ENCODE data around the gene FANCC. TPM values are rescaled to one million over a fixed set of nuclear protein-coding genes. Genes with fewer than 3 reads are reported as not detected.
A peak's percentile ranks its signal among the peaks of the same experiment; 100 is the strongest.
"Not testable (repeated sequence)": the region's sequence is repeated elsewhere in the genome, so short reads cannot be mapped to it uniquely, and the experiment has no call there.

FANCC gene
- total RNA-seq, 1 donor from 2014 or later = 29.2 TPM

DNA sequence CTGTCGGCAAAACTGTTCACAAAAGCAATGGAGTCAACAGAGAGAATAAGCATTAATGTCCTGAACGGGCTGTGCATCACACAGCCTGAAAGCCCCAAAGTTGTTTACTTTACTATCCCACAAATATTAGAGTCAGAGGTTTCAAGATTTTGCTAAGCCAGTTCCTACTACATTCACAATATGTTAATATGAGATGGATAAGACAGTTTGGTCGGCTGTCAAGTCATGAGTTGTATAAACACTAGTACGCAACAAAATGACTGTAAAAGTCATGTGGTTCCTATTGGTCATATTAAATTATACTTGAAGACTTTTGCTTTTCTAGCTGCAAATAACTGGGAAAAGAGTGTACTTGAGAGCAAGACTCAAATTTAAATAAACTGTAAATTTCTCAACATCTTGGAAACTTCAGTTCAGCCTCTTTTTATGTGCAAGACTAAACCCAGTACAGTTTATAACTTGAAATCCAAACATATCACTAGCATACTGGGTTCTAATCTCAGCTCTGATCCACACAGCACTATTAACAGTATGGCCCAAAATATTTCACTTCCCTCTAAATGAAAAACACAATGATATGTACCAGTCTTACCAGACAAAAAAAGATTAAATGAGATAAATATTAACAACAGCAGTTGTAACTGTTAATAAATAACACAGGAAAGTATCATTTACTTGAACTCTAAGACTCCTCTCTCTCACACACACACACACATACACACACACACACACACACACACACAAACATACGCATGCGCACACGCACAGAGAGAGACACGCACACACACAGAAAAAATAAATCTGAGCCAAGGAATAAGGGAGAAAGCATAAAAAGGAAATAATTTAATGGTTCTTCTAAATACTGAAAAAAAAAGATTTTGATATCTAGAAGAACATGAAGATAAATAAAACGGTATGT lies 33.1 kb downstream of the FANCC start:
- ATAC-seq (peak; percentile 67), DNase-seq (ENCODE audit: low spot score) (no peak)

DNA sequence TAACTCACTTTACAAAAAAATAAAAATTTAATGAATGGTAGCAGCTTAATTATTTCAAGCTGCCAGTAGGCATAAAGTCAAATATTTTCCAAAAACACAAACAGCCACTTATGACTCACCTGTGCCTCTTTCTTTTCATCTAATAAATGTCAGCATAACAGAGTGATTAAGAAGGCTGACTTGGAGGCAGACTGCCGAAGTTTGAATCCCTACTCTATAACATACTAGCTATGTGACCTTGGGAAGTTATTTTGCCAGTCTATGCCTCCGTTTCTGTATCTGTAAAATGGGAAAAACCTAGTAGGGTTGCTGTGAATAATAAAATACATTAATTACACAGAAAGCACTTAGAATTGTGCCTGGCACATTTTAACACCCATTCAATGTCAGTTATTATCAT lies 33.8 kb downstream of the FANCC start:
- no peak for ATAC-seq

DNA sequence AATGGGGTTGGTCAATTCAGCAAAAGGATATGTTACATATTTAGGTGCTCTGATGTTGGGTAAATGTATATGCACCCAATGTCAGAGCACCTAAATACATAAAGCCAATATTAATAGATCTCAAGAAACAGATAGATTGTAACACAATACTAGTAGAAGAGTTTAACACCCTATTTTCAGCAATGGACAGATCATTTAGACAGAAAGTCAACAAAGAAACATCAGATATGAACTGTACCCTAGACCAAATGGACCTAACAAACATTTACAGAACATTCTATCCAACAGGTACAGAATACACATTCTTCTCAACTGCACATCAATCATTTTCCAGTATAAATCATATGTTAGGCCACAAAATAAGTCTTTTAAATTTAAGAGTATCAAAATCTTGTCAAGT lies 35.2 kb downstream of the FANCC start:
- DNase-seq (ENCODE audit: low spot score) (no peak), ATAC-seq (no peak)

More for the DNA sequence above, 33.8 kb downstream of the FANCC start:
- no peak for DNase-seq (ENCODE audit: low spot score)

DNA sequence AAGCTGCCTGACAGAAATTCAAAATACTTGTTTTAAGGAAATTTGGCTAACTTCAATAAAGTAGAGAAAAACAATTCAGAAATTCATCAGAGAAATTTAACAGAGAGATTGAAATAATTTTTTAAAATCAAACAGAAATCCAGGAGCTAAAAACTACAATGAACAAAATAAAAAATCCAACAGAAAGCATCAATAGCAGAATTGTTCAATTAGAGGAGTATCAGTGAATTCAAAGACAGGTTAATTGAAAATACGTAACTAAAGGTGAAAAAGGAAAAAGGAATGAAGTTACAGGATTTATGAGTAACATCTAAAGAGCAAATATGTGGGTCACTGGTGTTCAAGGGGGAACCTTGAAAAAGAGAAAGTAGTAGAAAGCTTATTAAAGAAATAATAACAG lies 36.8 kb downstream of the FANCC start:
- no peak for DNase-seq (ENCODE audit: low spot score)
- no peak for ATAC-seq

DNA sequence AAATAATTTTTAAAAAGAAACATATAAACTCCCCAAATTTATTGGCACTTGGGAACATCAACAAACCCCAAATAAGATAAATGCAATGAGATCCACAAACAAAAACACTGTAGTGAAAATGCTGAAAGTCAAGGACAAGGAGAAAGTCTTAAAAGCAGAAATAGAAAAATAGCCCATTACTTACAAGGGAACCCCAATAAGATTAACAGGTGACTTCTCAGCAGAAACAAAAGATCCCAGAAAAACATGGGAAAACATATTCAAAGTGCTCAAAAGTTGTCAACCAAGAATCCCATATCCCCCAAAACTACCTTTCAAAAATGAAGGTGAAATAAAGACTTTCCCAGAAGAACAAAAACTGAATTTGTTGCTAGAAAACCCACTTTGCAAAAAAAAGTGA lies 40.0 kb downstream of the FANCC start:
- no peak for ATAC-seq

DNA sequence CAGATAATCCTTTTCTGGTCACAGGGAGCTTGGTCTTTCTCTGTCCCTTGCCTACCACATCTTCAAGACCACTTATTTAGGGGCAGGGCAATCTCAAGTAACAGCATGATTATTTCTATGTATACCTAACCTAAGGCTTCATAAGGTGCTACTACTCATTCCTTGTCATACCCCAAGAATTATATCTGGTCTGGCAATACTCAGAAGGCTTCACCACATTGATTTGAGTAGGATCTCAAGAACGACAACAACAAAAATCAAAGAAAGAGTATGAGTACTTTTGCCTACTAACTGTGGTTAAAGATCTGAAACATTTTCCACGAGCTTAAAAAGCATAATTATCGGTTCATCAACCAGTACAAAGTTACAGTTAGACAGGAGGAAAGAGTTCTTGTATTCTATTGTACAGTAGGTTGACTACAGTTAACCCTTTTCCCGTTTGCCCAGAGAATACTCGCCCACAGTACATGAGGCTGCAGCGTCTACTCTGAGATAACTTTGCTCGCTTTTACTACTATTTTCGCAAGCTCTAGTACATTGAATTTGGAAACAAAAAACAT lies 41.0 kb downstream of the FANCC start:
- no peak for DNase-seq (ENCODE audit: low spot score)
- ATAC-seq = no peak

More for the DNA sequence above, 40.0 kb downstream of the FANCC start:
- DNase-seq (ENCODE audit: low spot score) = no peak

DNA sequence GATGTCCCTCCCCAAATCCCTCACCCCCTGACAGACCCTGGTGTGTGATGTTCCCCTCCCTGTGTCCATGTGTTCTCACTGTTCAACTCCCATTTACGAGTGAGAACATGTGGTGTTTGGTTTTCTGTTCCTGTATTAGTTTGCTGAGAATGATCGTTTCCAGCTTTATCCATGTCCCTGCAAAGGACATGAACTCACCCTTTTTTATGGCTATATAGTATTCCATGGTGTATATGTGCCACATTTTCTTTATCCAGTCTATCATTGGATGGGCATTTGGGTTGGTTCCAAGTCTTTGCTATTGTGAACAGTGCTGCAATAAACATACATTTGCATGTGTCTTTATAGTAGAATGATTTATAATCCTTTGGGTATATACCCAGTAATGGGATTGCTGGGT lies 43.3 kb downstream of the FANCC start:
- DNase-seq (ENCODE audit: low spot score); ATAC-seq: not testable (repeated sequence)

DNA sequence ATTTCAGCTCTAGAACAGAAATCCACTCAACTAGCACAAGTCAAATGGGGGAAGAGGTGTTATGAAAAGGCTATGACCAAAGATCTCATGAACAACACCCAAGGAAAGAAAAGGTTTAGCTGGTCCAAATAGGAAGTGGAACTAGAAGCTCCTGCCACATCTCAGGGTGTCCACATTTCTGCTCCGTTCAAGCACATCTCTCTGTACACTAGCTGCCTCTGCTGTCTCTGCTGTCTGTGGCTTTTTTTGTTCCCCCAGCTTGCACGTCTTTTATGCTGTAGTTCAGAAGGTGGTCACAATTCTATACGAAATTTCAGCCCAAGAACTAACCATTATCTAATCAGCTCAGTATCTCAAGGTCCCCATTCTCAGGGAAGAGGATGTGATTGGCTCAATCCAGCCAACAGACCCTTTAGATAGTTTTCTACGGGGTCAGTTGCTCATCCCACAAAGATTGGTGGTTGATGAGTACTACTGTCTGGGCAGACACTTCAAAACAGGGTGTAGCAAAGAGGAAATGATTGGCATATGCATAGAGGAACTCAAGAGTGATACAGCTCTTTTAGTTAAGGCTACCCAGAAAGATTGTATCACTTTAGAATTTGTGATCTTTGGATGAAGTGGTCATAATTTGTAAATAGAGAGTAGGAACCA lies 44.0 kb downstream of the FANCC start:
- DNase-seq (ENCODE audit: low spot score) (no peak), ATAC-seq (no peak)

DNA sequence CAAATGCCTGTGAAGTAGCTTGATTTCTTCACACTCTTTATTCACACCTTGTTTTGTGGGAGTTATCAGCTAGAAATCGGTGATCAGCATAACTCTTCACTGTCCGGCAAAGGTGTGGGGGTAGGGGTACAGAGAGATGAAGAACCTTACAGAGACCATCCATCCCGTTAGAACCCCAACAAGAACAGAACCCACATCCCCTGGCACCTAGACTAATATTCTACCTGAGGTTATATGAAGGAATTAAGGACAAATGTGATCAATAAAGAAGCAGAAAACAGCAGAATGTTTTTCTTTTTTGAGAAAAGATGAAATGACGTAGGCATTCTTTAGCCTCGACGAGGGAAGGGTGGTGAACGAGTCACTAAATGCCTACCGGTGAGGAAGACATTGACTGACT lies 44.7 kb downstream of the FANCC start:
- ATAC-seq = no peak
- DNase-seq (ENCODE audit: low spot score) = no peak

DNA sequence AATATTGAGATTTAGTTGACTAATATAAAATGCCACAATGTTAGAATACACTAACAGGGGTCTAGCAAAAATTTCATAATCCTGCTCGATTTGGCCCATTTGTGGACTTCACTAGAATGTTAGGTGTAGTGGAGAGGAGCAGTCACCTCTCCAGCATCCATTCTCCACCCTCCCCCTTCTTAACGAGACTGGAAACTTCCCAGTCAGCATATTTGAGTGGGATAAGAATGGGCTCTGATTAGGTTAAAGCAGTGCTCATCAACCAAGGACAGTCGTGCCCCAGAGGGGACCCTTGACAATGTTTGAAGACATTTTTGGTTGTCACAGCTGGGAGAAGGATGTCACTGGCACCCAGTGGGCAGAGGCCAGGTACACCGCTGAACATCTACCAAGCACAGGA lies 46.7 kb downstream of the FANCC start:
- ATAC-seq (no peak), DNase-seq (ENCODE audit: low spot score) (no peak)

DNA sequence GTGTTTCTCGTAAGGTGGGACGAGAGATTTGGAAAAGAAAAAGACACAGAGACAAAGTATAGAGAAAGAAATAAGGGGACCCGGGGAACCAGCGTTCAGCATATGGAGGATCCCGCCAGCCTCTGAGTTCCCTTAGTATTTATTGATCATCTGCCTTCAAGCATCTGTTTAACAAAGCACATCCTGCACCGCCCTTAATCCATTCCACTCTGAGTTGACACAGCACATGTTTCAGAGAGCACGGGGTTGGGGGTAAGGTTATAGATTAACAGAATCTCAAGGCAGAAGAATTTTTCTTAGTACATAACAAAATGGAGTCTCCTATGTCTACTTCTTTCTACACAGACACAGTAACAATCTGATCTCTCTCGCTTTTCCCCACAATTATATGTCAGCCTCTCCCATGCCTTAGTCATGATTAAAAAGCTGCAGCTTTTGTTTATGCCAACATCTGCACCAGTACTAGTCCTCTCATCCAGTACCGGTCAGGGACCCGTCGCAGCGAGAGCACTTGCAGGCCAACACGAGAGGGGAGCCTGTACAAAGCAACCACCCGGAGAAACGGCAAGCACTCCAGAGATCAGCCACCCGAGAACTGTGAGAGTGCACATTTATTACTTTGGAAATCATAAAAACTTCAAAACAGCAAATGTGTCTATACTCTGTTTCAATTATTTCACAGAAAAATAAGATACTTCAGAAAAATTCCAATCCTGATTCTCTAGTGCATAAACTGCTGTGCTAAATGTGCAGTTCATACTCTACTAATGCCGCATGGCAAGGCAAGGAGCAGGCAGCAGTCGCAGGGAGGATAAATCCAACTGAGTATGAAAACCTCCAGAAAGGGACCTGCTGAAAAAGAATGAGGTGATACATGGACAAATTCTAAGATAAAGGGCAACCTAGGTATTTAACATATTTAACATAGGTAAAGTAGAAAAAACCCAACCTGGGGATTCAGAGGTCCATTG lies 47.4 kb downstream of the FANCC start:
- peak; percentile 77 for ATAC-seq
- not testable (repeated sequence) for DNase-seq (ENCODE audit: low spot score)

DNA sequence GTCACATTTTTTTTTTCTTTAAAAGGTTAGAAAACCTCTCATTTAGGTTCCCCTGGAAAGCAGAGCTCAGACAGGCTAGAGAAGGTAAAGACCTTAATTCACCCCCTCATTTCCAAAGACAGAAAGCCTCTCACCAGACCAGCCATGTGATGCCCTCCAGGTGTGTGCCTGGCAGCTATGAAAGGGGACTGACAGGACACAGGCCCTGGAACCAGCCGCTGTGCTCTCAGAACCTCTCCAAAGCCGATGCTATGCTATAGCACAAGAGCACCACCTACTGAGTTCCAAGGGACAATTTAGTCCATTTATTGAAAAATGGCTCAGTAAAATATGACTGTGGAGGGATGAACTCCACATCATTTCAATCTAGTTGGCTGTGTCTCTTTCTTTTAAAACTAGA lies 48.8 kb downstream of the FANCC start:
- ATAC-seq = peak; percentile 51
- no peak for DNase-seq (ENCODE audit: low spot score)

DNA sequence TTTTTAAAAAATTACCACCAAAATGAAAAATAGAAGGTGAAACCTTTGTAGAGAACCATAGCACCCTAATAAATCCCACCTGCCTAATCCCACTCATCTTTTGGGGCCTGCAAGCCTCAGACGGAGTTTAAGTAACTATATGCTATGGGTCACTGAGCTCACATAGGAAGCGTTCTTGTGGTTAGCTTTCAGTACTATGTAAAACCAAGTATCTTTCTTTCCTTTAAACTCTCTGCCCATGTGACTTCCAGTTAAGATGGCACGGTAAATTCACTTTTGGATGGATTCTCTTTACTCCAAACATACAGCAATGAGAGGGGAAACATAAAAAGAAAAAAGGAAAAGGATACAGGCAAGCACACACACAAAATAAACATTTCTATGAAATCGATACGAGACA lies 50.9 kb downstream of the FANCC start:
- ATAC-seq (no peak), DNase-seq (ENCODE audit: low spot score) (no peak)

DNA sequence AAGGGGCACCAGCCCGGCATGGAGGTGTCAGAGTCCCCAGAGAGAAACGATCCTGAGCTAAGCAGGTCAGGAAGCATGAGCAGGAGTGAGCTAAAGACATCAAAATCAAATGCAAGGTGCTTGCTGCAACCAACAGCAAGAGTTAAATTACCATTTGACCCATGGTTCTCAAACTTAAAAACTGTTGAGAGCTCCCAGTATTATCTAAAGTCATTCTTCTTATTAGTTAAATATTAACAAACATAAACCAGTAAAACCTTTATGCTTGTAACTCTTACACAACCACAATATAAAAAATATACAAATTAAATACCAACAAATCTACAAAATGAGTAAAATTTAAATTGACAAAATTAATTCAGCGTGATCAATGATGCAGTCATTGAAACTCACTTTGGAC lies 51.5 kb downstream of the FANCC start:
- DNase-seq (ENCODE audit: low spot score) (no peak), ATAC-seq (peak; percentile 40)

DNA sequence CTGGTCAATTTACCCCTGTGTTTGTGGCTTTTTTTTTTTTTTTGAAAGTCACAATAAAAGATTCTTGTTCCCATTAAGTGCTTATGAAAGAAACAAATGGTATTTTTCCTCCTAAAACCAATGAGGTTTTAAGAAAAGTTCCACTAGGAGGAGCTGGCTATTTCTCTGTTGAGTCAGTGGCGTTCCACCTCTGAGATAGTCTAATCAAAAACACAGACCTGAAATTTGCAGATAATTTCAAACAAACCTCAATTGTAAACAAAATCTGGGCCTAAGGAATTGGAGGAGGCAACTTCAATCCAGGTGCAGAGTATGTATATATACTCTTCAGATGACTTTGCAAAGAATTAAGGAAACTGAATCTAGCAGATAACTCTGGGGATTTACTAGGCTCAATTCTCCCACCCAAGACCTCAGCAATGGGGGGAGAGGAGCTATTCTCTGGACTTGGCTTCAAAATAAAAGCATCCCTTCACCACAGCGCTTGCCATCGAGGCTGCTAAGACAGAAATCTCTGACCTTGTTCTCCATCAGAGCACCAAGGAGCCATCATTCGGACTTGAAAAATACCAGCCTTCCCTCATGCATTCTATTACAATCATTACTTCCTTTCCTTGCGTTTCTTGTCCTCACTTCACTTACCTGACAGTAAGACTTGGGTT lies 52.4 kb downstream of the FANCC start:
- ATAC-seq = peak; percentile 72
- DNase-seq (ENCODE audit: low spot score) = no peak

DNA sequence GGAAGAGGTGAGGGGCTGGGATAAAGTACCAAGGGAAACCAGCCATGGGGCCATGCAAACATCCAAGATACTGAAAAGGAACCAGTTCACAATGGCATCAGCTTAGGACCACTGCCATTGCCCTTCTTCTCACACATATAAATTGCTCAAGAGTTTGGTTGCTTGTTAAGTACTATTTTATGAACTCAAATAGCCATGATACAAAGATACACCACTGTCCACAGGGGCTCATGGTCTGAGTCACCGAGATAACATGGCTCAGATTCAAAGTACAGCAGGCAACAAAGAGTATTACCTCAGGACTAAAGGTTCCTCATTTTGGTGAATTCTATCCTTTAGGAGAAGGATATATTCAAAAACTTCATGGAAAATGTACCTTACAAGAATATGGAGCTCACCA lies 55.6 kb downstream of the FANCC start:
- ATAC-seq = no peak
- no peak for DNase-seq (ENCODE audit: low spot score)

DNA sequence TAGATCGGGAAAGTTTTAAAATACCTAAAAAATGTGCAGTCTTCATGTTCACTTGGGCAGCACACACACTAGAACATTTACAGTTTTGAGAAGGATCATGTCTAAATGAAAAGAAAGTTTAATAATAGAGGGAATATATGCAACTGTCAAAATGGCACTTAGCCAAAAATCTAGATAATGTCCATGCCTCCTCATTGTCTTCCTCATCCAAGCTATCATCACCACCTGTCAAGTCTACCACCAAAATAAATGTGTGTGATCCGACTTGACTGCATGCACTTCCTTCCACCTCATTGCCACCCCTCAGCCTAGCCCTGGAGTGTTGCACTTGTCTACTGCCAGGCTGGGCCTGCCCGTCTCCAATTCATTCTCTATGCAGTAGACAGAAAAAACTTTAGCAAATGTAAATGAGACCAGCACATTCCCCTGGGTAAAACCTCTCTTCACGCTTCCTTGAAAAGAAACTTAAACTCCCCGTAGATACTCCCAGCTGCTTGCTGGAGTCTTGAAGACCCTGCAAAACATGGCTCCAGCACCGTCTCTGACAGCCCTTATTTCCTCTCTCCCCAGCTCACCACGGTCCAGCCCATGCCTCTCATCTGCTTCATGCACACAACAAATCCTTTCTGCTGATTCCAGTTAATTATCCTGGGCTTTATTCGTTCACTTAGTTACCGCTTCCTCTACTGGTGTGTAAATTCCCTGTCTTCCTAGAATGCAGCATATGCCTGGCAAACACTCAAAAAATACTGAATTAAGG lies 66.9 kb downstream of the FANCC start:
- DNase-seq (ENCODE audit: low spot score) = no peak
- no peak for ATAC-seq

DNA sequence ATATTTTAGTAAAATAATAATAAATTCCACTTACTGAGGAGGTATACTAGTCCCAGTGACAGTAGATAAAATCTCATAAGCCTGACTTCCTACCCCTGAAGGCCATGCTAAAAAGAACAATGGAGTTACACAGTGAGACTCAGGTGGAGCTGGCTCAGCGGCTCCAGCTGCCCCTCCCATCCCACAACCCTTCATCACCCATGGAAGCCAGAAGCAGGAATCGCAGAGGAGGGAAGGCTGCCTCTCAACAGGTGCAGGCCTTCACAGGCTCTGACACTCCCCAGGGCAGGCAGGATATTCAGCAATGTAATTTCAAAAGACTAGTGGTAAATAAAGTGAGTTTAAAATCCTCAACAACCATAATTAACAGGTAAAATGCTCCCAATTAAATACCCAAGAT lies 67.5 kb downstream of the FANCC start:
- no peak for DNase-seq (ENCODE audit: low spot score)
- ATAC-seq = no peak

DNA sequence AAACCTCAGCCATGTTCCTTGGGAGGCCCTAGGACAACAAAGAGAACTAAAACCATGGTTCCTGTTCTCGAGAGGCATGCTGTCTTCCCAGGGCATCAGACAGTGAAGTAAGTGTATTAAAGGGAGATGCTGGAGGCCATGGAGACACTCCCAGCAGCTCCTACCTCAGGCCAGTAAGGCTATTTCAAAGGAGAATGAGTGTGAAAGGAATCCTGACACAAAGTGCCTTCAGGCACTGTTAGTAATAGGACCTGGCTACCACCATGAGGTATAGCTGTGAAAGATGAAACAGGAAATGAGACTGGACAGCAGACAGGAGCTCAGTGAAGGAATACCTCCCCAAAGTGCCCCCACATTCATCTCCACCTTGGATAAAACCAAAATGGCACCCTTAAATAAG lies 71.0 kb downstream of the FANCC start:
- DNase-seq (ENCODE audit: low spot score) (no peak), ATAC-seq (no peak)

DNA sequence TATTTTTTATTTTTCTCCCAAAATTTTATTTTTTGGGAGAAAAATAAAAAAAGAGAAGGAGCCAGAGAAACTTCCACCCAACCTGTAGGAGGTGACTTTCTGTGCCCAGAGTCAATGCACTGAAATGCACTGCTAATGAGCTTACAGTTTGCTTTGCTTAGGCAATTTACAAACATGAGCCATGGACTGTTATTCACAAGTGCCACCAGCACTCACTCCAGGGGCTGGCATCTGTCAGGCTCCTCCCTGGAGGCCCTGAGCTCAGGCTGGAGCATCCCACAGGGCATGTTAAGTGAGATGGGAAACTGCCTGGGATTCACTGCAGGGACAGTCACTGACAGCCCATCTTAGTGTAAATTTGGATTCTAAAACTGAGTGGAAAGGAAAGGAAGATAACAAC lies 74.9 kb downstream of the FANCC start:
- ATAC-seq (peak; percentile 86), DNase-seq (ENCODE audit: low spot score) (no peak)

Data from left lobe of liver (tissue), 2 donors.